Forelimb muscle (tissue), 1 donor: Measurements from ENCODE around the gene TRIM72. TPM values are rescaled to one million over a fixed set of nuclear protein-coding genes. Genes with fewer than 3 reads are reported as not detected.
"Not testable (repeated sequence)": the region's sequence is repeated elsewhere in the genome, so short reads cannot be mapped to it uniquely, and the experiment has no call there.

Experiments used
- DNase-seq: peaks from one replicate; pipeline ENCODE4 v3.0.0-alpha.2; 2013; ENCODE audit warnings: low read depth
- polyA plus RNA-seq: library from polyadenylated mRNA; unstranded; fragments of 120-200 nt; gene quantifications from one replicate; pipeline ENCODE4 v1.2.1, GENCODE V29; 2013; ENCODE audit not compliant: insufficient read length

Gene TRIM72
- polyA plus RNA-seq, 1 donor: 82.7 TPM

DNA sequence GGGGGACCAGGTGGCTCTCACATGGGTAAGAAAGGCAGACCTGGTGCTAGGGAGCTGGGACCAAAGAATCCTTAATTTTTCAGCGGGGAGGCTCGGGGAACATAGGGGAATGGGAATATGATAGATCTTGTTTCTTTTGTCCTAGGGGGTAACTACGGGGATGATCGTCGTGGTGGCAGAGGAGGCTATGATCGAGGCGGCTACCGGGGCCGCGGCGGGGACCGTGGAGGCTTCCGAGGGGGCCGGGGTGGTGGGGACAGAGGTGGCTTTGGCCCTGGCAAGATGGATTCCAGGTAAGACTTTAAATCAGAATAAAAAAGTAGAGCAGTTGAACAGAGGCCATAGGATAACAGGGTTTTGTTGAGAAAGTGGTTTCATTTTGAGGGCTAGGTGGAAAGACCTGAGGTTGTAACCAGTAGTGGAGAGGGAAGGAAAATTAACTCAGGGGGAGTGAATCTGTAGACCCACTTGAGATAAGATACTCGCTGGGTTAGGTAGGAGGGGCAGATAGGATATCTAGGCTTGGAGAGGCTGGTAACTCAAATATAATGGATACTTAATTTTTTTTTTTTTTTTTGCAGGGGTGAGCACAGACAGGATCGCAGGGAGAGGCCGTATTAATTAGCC, 23.0 kb upstream of the TRIM72 start:
- no peak for DNase-seq

DNA sequence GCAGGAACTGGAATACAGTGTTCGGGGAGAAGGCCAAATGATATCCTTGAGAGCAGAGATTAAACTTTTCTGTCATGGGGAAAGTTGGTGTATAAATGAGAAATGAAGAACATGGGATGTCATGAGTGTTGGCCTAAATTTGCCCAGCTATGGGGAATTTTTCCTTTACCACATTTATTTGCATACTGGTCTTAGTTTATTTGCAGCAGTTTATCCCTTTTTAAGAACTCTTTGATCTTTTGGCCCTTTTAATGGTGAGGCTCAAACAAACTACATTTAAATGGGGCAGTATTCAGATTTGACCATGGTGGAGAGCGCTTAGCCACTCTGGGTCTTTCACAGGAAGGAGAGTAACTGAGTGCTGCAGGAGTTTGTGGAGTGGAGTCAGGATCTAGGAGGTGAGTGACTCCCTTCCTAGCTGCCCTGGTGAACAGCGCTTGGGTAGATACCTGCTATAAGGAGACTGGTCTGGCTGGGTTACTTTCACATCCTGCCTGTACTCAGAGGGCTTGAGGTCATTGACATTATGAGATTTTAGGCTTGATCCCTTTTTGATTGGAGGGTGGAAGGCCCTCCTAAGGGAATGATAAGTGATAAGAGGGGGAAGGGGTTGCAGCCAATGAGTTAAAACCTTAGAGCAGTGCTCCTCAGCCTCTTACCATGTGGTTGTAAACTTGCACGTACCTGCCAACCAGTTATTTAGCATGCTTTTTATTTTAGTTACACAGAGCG, 22.1 kb upstream of the TRIM72 start:
- no peak for DNase-seq

DNA sequence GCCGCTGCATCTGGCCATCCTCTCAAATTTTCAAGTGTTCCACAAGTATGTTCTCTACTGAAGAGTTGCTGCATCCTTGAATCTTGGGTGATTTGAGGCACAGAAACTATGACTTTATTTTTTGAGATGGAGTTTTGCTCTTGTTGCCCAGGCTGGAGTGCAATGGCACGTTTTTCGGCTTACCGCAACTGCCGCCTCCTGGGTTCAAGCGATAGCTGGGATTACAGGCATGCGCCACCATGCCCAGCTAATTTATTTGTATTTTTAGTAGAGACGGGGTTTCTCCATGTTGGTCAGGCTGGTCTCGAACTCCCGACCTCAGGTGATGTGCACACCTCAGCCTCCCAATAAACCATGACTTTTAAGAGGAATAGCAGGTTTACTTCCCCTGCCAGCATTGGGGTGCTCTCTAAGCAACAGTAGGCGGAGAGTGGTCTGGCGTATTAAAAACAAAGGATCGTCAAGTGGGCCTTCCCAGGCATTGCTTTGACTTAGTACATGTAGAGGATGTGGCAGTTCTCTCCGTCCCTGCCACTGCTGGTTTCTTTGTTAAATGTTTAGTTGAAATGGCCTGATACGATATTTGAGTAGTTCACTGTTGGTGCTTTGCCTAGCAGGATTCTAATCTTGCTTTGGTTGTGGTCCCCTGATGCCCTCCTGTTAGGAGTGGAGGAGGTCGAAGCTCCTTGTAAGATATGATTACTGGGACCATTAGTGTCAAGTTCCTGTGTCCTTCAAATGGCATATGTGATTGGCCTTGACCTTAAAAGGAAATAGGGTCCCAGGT, 20.9 kb upstream of the TRIM72 start:
- DNase-seq: no peak

DNA sequence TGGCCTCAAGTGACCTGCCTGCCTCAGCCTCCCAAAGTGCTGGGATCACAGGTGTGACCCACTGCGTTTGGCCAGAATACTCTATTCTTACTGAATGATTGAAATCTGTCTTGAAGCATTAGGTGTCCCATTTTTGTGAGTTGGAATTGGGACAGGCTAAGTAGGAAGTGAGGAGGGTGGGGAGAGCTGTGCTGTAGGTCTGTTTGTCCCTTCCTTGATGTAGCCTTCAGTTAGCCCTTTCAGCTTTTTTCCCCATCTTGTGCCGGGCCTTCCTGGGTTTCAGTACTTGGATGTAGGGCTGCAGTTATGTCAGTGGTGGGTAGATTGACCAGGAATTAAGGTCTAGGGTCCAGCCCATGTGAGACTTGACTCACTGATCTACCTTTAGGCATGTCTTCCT, 20.0 kb upstream of the TRIM72 start:
- DNase-seq: no peak

DNA sequence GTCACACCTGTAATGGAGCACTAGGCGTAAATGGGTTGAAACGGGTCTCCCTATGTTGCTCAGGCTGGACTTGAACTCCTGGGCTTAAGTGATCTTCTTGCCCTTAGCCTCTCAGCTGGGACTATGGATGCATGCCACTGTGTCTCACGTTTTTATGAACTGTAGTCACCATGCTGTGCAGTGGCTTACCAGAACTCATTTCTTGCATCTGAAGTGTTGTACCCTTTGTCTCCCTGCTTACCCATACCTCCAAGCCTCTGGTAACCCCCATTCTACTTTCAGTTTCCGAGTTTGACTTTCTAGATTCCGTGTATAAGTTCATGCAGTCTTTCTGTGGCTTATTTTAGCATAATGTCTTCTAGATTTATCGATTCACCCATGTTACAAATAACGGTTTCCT, 19.0 kb upstream of the TRIM72 start:
- DNase-seq: no peak

DNA sequence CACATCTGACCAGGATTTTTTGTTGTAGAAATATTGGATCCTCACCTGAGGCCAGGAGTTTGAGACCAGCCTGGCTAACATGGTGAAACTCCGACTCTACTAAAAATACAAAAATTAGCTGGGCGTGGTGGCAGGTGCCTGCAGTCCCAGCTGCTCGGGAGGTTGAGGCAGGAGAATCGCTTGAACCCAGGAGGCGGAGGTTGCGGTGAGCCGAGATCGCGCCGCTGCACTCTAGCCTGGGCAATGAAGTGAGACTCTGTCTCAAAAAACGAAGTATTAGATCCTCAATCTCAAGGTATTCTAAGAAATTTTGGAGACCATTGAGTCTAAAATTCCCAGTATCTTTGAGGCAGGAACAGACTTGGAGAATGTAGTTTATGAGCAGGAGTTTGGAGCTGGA, 18.1 kb upstream of the TRIM72 start:
- not testable (repeated sequence) for DNase-seq

DNA sequence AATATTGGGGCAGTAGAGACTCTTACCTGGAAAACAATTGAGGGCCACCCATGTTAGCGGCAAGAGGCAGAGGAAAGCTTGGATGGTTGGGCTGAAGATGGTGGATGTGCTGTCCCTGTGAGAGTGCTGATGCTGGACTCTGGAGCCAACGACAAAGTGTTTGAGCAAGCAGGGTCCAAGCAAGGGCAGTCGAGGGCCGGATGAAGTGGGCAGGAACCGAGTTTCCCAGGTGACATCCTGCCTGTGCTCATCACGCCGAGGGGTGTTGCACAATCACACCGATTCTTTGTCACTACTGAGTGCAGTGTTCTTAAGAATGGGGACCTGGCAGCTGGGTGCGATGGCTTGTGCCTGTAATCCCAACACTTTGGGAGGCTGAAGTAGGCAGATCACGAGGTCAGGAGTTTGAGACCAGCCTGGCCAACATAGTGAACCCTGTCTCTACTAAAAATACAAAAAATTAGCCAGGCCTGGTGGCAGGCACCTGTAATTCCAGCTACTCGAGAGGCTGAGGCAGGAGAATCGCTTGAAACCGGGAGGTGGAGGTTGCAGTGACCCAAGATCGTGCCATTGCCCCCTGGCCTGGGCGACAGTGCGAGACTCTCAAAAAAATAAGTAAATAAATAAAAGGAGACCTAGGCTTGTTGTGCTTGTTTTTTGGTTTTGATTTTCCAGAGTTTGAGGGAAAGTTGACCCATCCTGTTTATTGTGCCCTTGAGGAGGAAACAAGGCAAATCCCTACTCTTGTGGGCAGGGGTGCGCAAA, 17.4 kb upstream of the TRIM72 start:
- no peak for DNase-seq

DNA sequence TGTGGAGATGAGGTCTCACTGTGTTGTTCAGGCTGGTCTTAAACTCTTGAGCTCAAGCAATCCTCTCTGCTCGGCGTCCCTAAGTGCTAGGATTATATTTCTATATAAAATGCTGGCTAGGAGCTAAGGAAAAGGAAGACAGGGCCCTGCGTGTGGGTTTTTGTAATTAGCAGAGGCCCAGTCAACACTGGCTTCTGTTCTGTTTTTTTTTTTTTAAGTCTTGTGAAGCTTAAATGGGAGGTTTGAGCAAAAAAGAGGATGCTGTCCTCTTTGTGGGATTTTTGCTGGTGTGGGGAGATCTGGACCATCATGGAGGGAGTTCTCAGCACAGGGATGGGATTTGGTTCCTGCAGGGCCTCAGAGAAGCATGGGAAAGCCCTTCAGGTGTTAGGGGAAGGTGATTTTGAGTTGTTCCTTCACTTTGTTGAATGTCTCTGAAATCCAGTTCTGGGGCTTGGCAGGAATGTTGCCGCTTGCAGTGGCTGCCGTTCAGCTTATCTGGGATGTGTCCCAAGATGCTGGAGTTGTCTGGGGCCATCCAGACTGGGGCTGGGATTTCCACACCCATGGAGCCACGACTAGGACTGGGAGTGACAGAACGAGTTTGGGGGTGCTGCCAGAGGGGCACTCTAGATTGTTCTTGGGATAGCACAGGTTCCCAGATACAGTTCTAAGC, 15.6 kb upstream of the TRIM72 start:
- DNase-seq: no peak

DNA sequence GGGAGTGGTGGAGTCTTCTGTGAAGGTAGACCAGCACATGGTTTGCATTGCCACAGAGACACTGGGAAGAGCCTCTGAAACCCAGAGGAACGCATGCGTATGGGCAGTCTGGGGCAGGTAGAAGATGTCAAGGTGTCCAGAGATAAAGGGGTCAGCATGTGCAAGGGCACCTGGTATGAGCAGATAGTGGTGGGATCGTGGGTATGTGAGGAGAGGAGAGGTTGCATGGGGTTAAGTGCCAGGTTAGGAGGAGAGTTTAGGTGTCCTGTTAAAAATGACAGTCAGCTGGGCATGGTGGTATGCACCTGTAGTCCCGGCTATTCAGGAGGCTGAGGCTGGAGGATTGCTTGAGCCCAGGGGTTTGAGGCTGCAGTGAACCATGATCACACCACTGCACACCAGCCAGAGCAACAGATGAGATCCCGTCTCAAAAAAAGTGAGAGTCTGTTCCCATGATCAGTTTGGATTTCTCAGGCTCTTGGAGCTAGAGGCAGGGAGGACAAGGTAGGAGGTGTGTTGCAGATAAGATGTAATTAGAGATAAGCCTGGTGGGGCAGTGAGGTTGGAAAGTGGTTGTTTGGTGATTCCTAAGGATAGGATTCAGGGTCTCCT, 14.4 kb upstream of the TRIM72 start:
- DNase-seq: no peak

DNA sequence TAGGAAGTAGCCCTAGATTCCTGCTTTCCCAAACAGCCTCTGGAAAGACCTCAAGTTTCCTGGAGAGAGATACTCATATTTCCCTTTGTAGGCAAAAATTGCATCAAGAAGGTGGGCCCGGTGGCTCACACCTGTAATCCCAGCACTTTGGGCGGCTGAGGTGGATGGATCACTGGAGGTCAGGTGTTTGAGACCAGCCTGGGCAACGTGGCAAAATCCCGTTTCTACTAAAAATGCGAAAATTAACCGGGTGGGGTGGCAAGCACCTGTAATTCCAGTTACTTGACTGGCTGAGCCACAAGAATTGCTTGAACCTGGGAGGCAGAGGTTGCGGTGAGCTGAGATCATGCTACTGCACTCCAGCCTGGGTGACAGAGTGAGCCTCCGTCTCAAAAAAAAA, 13.8 kb upstream of the TRIM72 start:
- DNase-seq: not testable (repeated sequence)

DNA sequence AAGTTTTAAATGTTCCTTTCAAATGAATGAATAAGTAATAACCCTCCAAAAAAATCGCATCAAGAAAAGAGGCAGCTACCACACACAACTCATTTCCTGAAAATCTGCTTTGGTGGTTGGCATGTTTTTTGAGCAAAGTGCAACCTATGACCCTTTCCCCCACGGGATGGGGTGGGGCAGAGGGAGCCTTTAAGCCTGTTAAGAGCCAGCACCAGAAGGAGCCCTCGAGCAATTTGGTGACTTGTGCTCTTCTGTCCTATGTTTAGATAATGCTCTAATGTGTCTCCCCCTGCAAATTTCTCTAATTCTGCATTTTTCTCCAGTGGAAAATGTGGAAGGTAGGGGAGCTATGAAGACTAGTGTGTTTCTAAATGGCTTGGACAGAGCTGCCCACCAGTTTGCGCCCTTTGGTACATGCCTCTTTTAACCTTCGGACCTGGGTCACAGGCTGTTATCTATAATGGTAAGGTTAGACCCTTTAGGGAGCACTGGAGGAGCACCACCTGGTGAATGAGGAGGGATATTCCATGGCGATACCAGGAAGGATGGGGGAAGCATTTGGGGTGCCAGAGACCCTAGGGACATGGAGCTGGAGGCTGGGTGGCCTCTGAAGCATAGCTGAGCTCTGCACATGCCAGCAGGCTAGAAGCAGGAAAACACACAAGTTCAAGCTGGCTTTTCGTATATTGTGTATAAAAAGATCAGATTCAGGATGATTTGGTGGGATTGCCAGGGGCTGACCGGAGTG, 12.9 kb upstream of the TRIM72 start:
- DNase-seq: no peak

DNA sequence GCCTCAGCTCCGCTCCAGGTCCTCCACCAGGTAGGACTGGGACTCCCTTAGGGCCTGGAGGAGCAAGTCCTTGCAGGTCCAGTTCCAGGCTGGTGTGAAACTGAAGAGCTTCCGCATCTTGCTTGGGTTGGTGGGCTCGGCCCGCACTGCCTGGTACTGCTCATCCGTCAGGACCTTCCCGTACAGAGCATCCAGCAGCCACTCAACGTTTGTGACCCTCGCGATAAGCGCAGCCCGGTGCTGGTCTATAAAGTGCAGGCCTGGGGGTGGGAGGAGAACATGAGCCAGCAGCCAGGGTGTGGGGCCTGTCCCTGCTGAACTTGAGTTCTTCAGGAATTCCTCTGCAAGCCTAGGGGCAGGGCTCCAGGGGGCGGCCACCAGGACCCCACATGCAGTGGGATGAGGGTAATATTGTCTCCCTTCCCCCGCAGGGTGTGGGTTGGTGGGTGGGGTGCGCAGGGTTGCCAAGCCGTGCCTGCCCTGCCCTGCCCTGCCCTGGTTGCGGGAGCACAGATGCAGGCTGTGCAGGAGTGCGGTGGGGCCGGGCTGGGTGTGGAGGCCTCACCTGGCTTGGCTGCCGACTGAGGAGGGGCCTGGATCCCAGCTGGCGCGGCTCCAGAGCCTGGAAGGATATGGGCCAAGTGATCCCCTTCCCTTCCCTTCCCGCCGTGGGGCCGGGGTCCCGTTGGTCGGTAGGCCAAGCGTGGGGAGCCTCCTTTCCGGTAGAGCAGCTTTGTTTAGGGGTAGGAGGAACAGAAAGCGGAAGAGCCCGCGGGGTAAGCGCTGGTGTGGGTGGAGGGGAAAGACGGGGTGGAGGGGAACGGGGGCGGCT, 12.1 kb upstream of the TRIM72 start:
- DNase-seq: no peak

DNA sequence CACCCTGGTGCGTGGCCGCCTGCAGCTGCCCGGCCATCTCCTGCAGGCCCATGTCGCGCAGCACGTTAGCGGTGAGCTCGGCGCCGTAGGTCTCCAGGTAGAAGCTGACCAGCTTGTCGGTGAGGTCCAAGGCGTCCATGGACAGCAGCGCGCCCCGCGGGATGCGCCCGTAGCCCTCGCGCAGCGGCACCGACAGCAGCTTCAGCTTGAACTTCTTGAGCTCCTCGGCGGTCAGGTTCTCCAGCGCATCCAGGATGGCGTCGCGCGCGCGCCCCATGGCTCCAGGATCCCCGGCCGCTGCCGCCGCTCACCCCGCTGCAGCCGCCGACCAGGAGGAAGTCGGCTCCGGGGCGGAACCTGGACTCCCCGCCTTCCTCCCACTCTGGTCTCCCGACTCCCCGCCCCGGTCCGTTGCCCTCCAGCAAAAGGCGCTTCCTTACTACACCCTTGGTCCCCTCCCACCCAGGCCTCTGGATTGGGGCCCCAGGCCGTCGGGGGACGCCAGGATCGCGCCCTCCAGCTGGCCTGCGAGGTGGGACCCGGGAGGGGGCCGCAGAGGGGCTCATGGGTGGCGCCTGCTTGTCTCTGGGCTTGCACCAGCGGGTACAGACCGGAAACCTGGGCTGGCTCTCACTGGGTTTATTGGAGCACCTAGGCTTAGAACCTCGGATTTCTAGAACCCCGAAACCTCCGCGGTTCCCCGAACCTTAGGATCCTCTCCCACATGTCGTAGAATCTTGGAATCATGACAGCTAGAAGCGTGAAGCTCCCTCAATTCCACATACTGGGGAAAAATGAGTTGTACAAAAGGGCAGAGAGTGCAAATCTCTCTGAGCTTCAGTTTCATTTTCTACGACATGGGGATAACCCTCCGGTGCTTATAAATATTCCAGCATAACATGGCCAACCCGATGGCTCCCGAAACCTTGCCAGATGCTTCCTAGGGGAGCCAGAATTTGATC, 11.2 kb upstream of the TRIM72 start, which contains the start of gene PYCARD:
Gene PYCARD (minus strand): TSS at position 347 of the 962 bp plus-strand sequence. CDS start 70 bp downstream, at position 277.
- no peak for DNase-seq

DNA sequence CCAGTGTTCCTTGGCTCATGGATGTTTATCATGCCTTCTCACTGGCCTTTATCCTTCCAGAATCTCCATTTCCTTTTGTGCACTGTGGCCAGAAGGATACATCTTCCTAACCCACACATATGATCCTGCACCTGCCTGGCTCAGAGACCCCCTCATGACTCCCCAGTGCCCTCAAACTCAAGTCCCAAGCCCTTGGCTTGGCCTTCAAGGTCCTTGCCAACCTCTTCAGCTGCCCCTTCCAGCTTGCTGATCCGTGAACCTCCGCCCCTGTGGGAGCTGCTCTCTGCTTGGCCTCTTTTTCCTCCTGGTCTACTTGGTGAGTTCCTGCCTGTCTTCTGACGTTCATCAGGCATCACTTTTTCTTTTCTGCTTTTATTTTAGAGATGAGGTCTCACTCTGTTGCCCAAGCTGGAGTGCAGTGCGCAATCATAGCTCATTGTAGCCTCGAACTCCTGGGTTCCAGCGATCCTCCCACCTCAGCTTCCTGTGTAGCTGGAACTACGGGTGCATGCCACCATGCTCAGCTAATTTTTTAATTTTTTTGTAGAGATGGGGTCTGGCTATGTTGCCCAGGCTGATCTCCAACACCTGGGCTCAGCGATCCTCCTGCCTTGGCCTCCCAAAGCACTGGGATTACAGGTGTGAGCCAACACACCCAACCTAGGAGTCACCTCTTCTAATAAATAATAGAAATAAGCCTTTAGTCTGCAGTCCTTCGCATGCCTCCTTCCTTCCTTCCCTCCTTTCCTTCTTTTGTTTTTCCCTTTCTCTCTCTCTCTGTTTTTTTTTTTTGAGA, 8.8 kb upstream of the TRIM72 start:
- DNase-seq: no peak

DNA sequence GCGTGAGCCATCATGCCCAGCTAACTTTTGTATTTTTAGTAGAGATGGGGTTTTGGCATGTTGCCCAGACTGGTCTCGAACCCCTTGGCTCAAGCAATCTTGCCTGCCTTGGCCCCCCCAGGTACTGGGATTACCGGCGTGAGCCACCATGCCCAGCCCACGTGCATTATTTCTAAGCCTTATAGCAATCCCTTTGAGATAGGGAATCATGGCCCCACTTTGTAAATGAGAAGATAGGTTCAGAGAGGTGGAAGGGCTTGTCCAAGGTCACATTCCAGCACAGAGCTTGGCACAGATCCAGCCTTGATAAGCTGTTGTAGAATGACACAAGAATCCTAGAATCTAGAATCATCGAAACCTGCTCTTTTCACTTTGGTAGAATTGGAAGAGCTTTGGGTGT, 7.1 kb upstream of the TRIM72 start:
- DNase-seq: no peak

DNA sequence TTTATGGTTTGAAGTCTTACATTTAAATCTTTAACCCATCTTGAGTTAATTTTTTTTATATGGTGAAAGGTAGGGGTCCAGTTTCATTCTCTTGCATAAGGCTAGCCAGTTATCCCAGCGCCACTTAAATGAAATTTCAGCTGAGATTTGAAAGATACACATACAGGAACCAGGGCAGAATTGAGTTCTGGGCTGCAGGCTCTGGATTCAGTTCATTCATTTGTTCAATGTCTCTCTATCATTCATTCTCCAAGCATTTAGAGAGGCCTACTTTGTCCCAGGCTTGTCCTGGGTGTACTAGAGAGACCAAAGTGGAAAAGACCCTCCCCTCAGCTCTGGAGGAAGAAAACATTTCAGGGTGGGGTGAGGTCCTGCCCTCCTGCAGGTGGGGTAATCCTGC, 577 bp upstream of the TRIM72 start:
- DNase-seq: no peak

DNA sequence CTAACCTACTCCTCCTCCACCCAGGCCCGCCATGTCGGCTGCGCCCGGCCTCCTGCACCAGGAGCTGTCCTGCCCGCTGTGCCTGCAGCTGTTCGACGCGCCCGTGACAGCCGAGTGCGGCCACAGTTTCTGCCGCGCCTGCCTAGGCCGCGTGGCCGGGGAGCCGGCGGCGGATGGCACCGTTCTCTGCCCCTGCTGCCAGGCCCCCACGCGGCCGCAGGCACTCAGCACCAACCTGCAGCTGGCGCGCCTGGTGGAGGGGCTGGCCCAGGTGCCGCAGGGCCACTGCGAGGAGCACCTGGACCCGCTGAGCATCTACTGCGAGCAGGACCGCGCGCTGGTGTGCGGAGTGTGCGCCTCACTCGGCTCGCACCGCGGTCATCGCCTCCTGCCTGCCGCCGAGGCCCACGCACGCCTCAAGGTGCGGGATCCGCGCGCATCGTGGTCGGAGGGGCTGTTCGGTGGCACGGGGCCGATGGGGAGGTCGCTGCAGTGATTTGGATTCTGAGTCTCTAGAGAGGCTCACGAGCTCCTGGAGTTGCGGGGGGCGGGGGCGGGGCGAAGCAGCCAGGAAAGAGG, 878 bp downstream of the TRIM72 start:
- DNase-seq: no peak
